OCI-LY3 (cell line): ENCODE data around the gene TMEM63B.

Source experiments
- H2AFZ ChIP-seq: fragments of 200-600, 300-600 bp; shearing (Covaris generic); 2 replicates; pipeline ENCODE4 v1.6.0; 2014; ENCODE audit warnings: antibody characterized with exemption, low read depth, low read length
- H3K27ac ChIP-seq: fragments of 200-600, 300-600 bp; sonication (generic); 2 replicates; pipeline ENCODE4 v1.5.1; 2014; ENCODE audit warnings: mild to moderate bottlenecking, low read length, moderate library complexity, mixed read lengths
- H3K27me3 ChIP-seq: fragments of 200-600, 300-600 bp; sonication (generic); 2 replicates; pipeline ENCODE4 v1.6.1; 2014; ENCODE audit warnings: low read depth, low read length, mixed read lengths
- H3K36me3 ChIP-seq: fragments of 200-600, 300-600 bp; sonication (generic); replicated peaks from 2 replicates; pipeline ENCODE3; 2014; ENCODE audit warnings: low read depth, low read length, mixed read lengths
- H3K4me1 ChIP-seq: fragments of 300-600, 200-600 bp; sonication (generic); 2 replicates; pipeline ENCODE4 v1.6.1; 2014; ENCODE audit warnings: low read length, mixed read lengths
- H3K4me2 ChIP-seq: fragments of 200-600, 300-600 bp; sonication (generic); 2 replicates; pipeline ENCODE4 v1.6.1; 2014; ENCODE audit warnings: low read length, mixed read lengths
- H3K4me3 ChIP-seq: fragments of 300-600, 200-600 bp; sonication (generic); 2 replicates; pipeline ENCODE4 v1.5.1; 2014; ENCODE audit warnings: antibody characterized with exemption, mild to moderate bottlenecking, low read length, moderate library complexity
- H3K79me2 ChIP-seq: fragments of 300-600, 200-600 bp; shearing (Covaris generic); 2 replicates; pipeline ENCODE4 v1.6.1; 2014; ENCODE audit warnings: mild to moderate bottlenecking, low read length, mixed read lengths
- H3K9ac ChIP-seq: fragments of 300-600, 200-600 bp; shearing (Covaris generic); 2 replicates; pipeline ENCODE4 v1.6.0; 2014; ENCODE audit warnings: mild to moderate bottlenecking, low read length, moderate library complexity
- H3K9me3 ChIP-seq: fragments of 200-600, 300-600 bp; shearing (Covaris generic); 2 replicates; pipeline ENCODE4 v1.6.1; 2014; ENCODE audit warnings: low read length, mixed read lengths; ENCODE audit not compliant: insufficient read depth
- H4K20me1 ChIP-seq: fragments of 200-600, 300-600 bp; sonication (generic); 2 replicates; pipeline ENCODE4 v1.6.1; 2016; ENCODE audit warnings: low read length, mixed read lengths; ENCODE audit not compliant: insufficient read depth
- CTCF ChIP-seq: fragments of 200-600, 300-600 bp; sonication (generic); IDR thresholded peaks from 2 replicates; pipeline ENCODE4 v1.5.1; 2014; ENCODE audit warnings: antibody characterized with exemption, low read length, low read depth
- EZH2phosphoT487 ChIP-seq: fragments of 200-600 bp; shearing (Covaris generic); IDR thresholded peaks from 2 replicates; pipeline ENCODE4 v1.6.1; 2018; ENCODE audit warnings: antibody characterized with exemption, mixed run types, low read depth

Gene TMEM63B

GRCh38 chr6:44133003-44133931 is 5.9 kb downstream of the TMEM63B start:
- Histone ChIP-seq H3K4me2 (peak overlapping the region; percentile 52), H4K20me1 (no peaks in the 10 kb centered on the region), H2AFZ (no peak overlapping the region), H3K4me3 (peak overlapping the region; percentile 43), H3K9me3 (no peaks in the 10 kb centered on the region), H3K4me1 (peaks cover 12% of the 10 kb centered on the region), H3K9ac (no peak overlapping the region), H3K27me3 (no peaks in the 10 kb centered on the region), H3K36me3 (peaks cover 10% of the 10 kb centered on the region), H3K79me2 (peaks cover 6% of the 10 kb centered on the region; the same call in 1 of the 2 replicates), H3K27ac (no peak overlapping the region)
- TF ChIP-seq CTCF: no peak
- no peak for TF ChIP-seq EZH2phosphoT487

- no peaks in the 10 kb centered on the region for H3K9me3 ChIP-seq
- H3K36me3 ChIP-seq: peaks cover 10% of the 10 kb centered on the region
- no peaks in the 10 kb centered on the region for H3K27me3 ChIP-seq
- no peak overlapping the region for H3K4me2 ChIP-seq
- H3K27ac ChIP-seq: no peak overlapping the region
- H3K9ac ChIP-seq: no peak overlapping the region
- no peaks in the 10 kb centered on the region for H3K79me2 ChIP-seq
- H4K20me1 ChIP-seq: no peaks in the 10 kb centered on the region
- TF ChIP-seq CTCF (no peak), EZH2phosphoT487 (no peak)
- no peak overlapping the region for H2AFZ ChIP-seq
- H3K4me3 ChIP-seq: no peak overlapping the region
- peaks cover 6% of the 10 kb centered on the region for H3K4me1 ChIP-seq
These were observed 6.8 kb downstream of the TMEM63B start for GRCh38 chr6:44133981-44134711.

- Histone ChIP-seq H2AFZ (no peak overlapping the region), H3K4me3 (no peak overlapping the region), H3K27me3 (no peaks in the 10 kb centered on the region), H3K27ac (no peak overlapping the region), H3K36me3 (peaks cover 12% of the 10 kb centered on the region), H4K20me1 (no peaks in the 10 kb centered on the region), H3K79me2 (no peaks in the 10 kb centered on the region), H3K4me2 (no peak overlapping the region), H3K9ac (no peak overlapping the region), H3K4me1 (peaks cover 6% of the 10 kb centered on the region), H3K9me3 (no peaks in the 10 kb centered on the region)
- TF ChIP-seq CTCF: no peak
- TF ChIP-seq EZH2phosphoT487: no peak
These were observed 7.9 kb downstream of the TMEM63B start for GRCh38 chr6:44135173-44135758.

GRCh38 chr6:44135875-44136274 is 8.5 kb downstream of the TMEM63B start:
- Histone ChIP-seq H3K9me3 (no peaks in the 10 kb centered on the region), H4K20me1 (no peaks in the 10 kb centered on the region), H3K4me3 (no peak overlapping the region), H3K4me1 (peaks cover 6% of the 10 kb centered on the region), H3K9ac (no peak overlapping the region), H3K36me3 (peaks cover 17% of the 10 kb centered on the region), H3K4me2 (no peak overlapping the region), H3K79me2 (no peaks in the 10 kb centered on the region), H3K27ac (no peak overlapping the region), H2AFZ (no peak overlapping the region), H3K27me3 (no peaks in the 10 kb centered on the region)
- no peak for TF ChIP-seq CTCF
- TF ChIP-seq EZH2phosphoT487: no peak
